Endothelial cell of coronary artery (primary cell): ENCODE results near the gene NOP53. TPM values are rescaled to one million over a fixed set of nuclear protein-coding genes. Genes with fewer than 3 reads are reported as not detected.

ENCODE experiments used
- total RNA-seq: library from RNA; depleted of rRNA; stranded (reverse); fragments of >200 nt; gene quantifications from 2 replicates; pipeline ENCODE4 v1.2.3, GENCODE V29; 2014

NOP53 gene
- total RNA-seq = 70.6 and 83.4 TPM in 2 replicates

GRCh38 chr19:47745010-47745901, at the start of gene NOP53:
Gene NOP53, plus strand, starts transcription at chr19:47745546. Its CDS starts 14 bp downstream, at chr19:47745560.

GRCh38 chr19:47713046-47714021, 32.0 kb upstream of the NOP53 start, which contains the start of gene EHD2:
Gene EHD2, plus strand, starts transcription at chr19:47713422. Its CDS starts 3,191 bp downstream, at chr19:47716613.

GRCh38 chr19:47778049-47778953, 33.0 kb downstream of the NOP53 start, which contains the start of gene SELENOW:
Gene SELENOW, plus strand, starts transcription at chr19:47778703. Its CDS starts 83 bp downstream, at chr19:47778786.

GRCh38 chr19:47804451-47804850, 59.1 kb downstream of the NOP53 start, which contains the start of gene TPRX1:
Gene TPRX1, minus strand, starts transcription at chr19:47804551. Its CDS starts 12 bp downstream, at chr19:47804539.

Other genes starting within 250 kb of the NOP53 start
- 48.9 and 56.0 TPM in 2 replicates for gene NAPA, start 230.5 kb upstream of the NOP53 start, total RNA-seq
- under 0.01 and 0.27 TPM in 2 replicates for gene ZNF541, start 172.4 kb upstream of the NOP53 start, total RNA-seq
- 2.5 and 2.7 TPM in 2 replicates for gene BICRA, start 136.4 kb upstream of the NOP53 start, total RNA-seq
- 88.3 and 162 TPM in 2 replicates for gene EHD2, start 32.1 kb upstream of the NOP53 start, total RNA-seq
- 257 and 398 TPM in 2 replicates for gene SELENOW, start 33.2 kb downstream of the NOP53 start, total RNA-seq
- not detected in 2 replicates for gene TPRX1, start 59.0 kb downstream of the NOP53 start, total RNA-seq
- not detected in 2 replicates for gene CRX, start 76.4 kb downstream of the NOP53 start, total RNA-seq
- gene TPRX2, start 113.7 kb downstream of the NOP53 start, total RNA-seq = not detected in 2 replicates
- gene SULT2A1, start 140.8 kb downstream of the NOP53 start, total RNA-seq = not detected in 2 replicates
- not detected in 2 replicates for gene BSPH1, start 246.6 kb downstream of the NOP53 start, total RNA-seq
- gene ELSPBP1, start 249.1 kb downstream of the NOP53 start, total RNA-seq = not detected in 2 replicates